GM18951 (cell line): ENCODE results near the gene TRAF4.

Experiments used
- POLR2A ChIP-seq: IDR thresholded peaks from 4 replicates; pipeline ENCODE4 v1.6.1; 2011; ENCODE audit warnings: mild to moderate bottlenecking; ENCODE audit not compliant: insufficient read length, insufficient read depth; ENCODE audit errors: extremely low read depth
- in situ Hi-C: fragments of 300-500 bp; cut with MboI; formaldehyde crosslinking; loops from one replicate; pipeline ENCODE4 v1.12.0; 2022; ENCODE audit warnings: low sequenced_read_pairs, mixed read lengths, inconsistent platforms; ENCODE audit not compliant: unreplicated experiment

Gene TRAF4, protein sequence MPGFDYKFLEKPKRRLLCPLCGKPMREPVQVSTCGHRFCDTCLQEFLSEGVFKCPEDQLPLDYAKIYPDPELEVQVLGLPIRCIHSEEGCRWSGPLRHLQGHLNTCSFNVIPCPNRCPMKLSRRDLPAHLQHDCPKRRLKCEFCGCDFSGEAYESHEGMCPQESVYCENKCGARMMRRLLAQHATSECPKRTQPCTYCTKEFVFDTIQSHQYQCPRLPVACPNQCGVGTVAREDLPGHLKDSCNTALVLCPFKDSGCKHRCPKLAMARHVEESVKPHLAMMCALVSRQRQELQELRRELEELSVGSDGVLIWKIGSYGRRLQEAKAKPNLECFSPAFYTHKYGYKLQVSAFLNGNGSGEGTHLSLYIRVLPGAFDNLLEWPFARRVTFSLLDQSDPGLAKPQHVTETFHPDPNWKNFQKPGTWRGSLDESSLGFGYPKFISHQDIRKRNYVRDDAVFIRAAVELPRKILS

DNA sequence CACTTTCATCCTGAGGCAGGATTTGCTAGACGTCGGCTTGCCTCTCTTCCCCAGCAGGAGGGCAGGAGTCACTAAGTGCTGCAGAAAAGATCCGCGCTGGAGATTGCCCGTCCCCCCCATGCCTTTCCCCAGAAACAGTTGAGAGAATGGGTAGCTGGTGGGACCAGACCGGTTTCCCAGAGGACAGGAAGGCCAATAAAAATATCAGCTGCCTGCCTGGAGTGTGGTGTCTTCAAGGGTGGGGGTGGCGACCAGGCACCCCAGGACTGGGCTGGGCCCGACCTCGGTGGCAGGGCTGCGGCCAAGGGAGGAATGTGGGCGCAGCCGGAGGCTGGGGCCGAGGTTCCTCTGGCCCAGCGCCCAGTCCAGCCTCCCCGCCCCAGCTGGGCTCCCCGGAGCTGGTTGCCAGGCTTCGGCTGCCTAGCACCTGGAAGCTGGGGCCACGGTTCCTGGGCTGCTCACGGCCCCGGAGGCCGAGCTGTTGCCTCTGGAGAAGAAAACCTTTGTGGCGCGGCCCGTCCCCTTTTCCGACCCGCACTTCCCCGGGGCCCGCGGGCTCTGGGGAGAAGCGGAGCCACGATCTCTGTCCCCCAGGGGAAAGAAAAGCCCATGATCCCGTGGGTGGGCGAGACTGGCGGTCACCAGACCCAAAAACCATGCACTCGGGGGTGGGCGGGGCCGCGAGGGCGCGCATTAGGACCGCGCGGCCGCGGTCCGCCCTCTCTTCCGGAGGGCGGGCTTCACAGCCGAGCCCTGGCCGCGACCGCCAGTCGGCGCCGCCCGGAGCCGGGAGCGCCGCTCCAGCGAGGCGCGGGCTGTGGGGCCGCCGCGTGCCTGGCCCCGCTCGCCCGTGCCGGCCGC, at the start of gene TRAF4:
TRAF4 (plus strand) TSS at position 769 of the 861 bp plus-strand sequence. CDS start 102 bp downstream, outside the sequence.
- in situ Hi-C loops, result no loop called here
- TF ChIP-seq POLR2A, result peak; percentile 99

DNA sequence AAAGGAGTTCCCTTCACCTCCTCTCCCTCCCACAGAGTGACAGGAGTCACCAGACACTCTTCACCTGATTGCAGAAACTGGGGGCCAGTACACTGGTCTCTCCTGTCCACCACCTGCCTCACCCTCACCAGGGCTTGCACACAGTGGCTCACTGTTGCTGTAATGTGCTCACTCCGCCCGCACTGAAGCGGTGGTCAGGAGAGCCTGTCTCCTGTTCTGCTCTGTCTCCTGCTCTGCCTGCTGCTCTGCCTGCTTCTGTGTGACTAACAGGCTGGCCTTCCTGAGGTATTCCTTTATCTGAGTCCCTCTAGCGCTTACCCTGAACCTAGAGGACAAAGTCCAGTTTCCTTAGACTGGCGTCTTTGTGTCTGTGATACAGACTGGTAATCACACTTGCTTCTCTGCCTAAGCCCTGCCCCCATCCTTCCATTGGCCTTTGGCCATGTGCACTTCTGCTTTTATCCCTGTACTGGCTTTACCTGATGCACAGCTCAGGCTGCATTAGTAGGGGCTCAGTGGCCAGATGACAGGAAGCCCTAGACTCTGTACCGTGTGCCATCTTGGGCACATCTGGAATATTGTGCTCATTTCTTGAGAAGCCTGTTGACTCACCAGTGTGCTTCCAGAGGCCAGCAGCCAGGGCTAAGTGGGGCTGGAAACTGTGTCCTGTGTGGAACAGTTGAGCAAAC, 45.4 kb upstream of the TRAF4 start:
- TF ChIP-seq POLR2A, result no peak
- in situ Hi-C loops, result no loop called here

DNA sequence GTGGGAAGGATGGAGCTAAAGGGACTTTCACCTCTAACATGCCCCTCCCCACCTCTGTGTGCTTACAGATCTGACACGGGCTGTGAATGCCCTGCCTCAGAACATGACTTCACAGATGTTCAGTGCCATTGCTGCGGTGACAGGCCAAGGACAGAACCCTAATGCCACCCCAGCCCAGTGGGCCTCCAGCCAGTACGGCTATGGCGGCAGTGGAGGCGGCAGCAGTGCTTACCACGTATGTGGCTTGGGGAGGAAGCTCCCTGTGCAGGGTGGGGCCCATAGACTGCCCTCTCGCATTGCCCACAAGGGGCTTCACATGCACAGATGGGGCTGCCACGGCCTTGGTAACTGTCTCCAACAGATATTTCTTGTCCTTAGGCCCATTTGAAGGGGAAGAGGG, 43.5 kb upstream of the TRAF4 start:
- TF ChIP-seq POLR2A, result no peak
- in situ Hi-C loops, result no loop called here

DNA sequence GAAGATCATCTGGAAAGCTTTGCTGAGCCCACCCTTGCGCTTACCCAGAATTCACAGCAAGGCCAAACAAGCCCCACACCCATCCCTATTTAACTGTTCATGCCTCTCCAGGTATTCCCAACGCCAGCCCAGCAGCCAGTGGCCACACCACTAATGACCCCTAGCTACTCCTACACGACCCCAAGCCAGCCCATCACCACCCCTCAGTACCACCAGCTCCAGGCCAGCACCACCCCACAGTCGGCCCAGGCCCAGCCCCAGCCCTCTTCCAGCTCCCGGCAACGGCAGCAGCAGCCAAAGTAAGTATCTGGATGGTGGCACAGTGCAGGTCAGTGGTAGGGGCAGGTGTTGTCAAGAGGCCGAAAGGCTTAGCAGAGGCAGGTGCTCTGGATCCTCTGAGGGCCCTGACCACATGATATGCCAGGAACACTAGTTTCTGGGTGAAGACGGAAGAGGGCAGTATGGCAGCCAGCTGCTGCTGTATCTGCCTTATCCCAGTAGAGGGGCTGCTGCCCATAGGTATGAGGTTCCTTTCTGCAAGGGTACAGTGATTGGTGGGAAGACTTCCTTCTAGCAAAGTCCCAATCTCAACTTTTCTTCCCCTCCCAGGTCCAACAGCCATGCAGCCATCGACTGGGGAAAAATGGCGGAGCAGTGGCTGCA, 42.9 kb upstream of the TRAF4 start:
- in situ Hi-C loops, result no loop called here
- TF ChIP-seq POLR2A, result no peak

DNA sequence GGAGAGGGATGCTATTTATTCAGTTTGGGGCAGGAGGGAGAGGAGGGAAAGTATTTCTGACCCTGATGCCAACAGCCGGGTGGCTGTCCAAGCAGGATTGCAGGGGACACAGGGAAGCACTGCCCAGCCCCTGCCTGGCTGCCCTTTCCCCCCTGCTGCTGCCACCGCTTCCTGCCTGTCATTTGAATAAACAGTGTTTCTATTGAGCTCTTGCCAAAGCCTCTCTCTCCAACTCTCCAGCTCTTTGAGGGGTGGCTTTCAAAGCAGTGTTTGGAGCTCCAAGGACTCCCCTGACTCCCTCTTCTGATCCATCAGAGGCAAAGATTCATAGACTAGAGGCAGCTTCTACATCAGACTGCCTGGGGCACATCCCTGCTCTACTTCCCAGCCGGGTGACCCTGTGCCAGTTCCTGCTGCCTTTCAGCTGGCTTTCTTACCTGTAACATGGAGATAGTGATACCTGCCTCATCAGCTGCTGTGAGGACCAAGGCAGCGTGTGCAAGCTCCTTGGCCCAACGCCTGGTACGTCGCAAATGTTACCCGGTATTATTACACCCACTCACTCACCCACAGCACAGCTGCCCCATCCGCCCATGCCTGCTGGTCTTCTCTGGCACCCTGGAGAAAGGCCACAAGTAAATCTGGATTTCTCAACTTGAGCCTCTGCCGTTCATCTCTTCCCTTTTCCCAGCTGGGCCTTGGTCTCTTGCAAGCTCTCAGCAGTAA, 41.6 kb upstream of the TRAF4 start:
- in situ Hi-C loops, result no loop called here
- TF ChIP-seq POLR2A, result no peak

DNA sequence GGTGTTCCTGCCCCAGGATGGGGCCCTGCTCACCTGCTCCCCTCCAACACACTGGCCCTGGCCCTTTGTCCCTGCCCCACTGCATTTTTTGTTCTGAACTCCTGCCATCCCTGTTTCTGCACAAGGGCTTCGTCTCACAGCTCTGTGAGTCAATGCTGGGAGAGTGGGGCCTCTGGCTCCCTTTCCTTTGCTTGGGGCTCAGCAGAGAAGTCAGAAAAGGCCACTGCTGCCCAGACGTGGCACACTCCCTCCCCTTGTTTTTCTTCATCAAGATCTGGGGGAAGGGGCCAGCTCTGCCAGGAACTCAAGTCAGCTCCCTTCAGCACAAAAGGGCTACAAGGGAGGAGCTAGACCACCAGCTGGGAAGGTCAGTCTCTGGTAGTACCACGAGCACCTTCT, 41.1 kb upstream of the TRAF4 start:
- in situ Hi-C loops, result no loop called here
- TF ChIP-seq POLR2A, result no peak

DNA sequence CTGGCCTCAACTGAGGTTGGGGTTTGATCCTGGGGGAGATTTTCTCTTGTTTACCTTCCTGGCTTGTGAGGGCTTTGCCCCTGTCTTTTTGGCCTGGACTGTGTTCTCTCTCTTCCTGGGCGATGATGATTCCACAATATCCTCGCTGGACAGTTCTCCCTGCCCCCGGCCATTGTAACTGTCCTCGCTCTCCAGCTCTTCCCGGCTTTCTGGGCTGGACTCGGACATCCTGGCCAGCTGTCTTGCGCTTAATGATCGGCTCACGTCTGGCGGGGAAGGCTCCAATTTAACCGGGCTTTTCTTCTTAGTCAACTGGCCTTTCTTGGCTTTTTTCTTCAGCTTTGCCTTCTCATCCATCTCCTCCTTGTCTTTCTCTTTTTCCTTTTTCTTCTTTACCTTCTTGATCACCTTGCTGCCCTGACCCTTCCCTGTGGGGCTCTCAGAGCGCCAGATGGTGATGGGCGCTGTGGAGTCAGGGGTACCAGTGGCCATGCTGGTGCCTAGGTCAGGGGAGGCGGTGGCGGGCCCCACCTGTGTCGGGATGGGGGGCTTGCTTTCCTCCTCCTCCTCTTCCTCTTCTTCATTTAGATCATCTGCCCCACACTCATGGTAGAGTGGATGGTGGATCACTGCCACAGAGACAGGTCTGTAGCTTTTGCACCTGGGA, 40.1 kb upstream of the TRAF4 start:
- in situ Hi-C loops, result no loop called here
- no peak for TF ChIP-seq POLR2A

DNA sequence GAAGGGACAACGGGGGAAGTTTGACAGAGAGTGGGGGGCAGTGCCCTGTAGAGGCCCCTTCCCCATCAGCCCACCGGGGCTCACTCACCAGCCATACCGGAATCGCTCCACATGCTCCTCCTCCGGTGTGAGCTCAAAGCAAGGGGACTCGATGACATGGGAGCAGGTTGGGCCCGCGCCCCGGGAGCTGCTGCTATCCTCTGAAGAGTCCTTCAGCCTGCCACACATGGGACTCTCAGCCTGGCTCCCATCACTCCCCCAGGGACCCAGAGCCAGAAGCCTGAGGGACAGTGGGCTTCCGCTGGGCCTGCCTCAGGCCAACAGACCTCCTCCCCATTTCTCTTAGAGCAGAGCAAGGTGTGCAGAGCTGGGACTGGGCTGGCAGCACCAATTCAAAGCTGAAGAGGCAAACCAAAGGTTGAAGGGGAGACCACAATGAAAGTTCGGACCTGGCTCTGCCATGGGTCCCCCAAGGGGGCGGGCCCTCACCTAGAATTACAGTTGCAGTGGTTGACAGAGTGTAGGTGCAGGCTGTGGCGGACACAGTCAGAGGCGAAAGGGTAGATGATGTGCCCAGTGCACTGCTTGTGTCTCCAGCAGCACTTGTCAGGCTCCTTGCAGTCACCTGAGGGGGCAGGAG, 39.5 kb upstream of the TRAF4 start:
- no peak for TF ChIP-seq POLR2A
- in situ Hi-C loops, result no loop called here

DNA sequence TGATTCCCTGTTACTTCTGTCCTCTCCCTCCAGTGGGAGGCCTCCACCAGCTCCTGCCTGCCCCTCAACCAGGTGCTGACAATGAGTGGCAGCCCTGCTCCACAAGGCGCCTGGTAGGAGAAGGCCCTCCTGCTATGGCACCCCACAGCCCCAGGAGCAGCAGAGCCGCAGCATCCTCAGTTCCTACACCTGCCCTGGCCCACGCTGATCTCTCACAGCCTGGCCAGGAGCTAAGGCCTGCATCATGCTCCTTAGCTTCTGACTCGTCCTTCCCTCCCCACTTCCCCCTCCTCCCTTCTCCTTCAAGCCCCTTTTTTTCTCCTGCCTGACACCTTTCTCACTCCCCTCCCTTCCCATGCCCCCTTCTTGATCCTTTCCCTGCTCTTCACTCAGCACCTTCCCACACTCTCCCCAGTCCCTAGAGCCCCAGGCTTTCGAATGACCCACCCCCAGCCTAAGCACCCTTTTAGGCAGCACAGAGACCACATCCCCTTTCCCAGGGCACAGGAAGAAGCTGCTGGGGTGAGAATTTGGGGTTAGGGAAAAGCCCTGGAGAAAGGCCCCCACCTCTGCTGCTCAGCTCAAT, 38.6 kb upstream of the TRAF4 start:
- no peak for TF ChIP-seq POLR2A
- in situ Hi-C loops, result no loop called here

DNA sequence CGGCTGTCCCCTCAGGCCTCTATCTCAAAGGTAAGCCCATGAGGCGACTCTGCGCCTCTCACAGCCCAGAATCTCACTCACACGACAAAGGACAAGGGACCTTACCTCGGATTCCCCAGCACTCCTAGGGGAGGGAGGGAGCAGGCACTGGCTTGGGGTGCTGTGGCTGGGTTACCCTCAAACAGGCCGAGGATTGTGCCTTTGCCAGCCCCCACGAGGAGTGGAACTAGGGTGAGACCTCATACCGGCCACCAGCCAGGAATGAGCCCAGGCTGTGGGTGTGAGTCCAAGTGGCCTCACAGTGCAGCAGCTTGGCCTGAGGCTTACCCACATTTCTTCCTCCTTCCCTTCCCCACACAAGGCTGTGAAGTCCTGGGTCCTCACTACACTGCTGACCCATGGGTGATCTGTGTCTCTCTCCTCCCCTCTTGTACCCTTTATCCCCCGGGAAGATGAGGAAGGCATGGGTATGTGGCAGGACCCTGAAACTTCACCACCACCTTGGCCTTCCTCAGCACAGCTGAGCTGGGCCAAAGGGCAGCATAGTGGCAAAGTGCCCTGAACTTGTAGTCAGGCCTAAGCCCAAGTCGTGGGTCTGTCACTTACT, 38.0 kb upstream of the TRAF4 start:
- no peak for TF ChIP-seq POLR2A
- in situ Hi-C loops, result no loop called here
